GM12891 (cell line): ENCODE data around the gene CFAP74.

Experiments
- POLR2A ChIP-seq: IDR thresholded peaks from 2 replicates; pipeline ENCODE4 v1.6.1; 2011; ENCODE audit warnings: low read depth, low read length, control low read depth
- POLR2AphosphoS5 ChIP-seq: IDR thresholded peaks from 2 replicates; pipeline ENCODE4 v1.6.1; 2011; ENCODE audit warnings: low read depth, low read length, control low read depth
- SPI1 ChIP-seq: IDR thresholded peaks from 2 replicates; pipeline ENCODE4 v1.6.1; 2011; ENCODE audit warnings: low read depth, low read length, control low read depth
- TAF1 ChIP-seq: IDR thresholded peaks from 2 replicates; pipeline ENCODE4 v1.6.1; 2011; ENCODE audit warnings: low read depth, low read length, control low read depth

- TF ChIP-seq POLR2A (no peak), SPI1 (no peak), TAF1 (no peak), POLR2AphosphoS5 (no peak)
Measured at GRCh38 chr1:1955621-1956094, 47.9 kb downstream of the CFAP74 start.
